Transverse colon (tissue), 4 donors: ENCODE measurements around the gene CACNA2D1. TPM values are rescaled to one million over a fixed set of nuclear protein-coding genes. Genes with fewer than 3 reads are reported as not detected.

Experiments used
- DNase-seq: peaks from one replicate; pipeline ENCODE4 v3.0.0-alpha.2; 2019
- H3K27ac ChIP-seq, 4 donors: fragments of 200-600 bp; sonication (generic); 2 replicates each; pipeline ENCODE4 v1.5.1; 2016 to 2018; ENCODE audit warnings: inconsistent platforms in 4 of 4
- H3K27me3 ChIP-seq: fragments of 200-600 bp; sonication (generic); 2 replicates; pipeline ENCODE4 v1.5.1; 2017; ENCODE audit warnings: inconsistent platforms
- H3K36me3 ChIP-seq, 4 donors: fragments of 200-600 bp; sonication (generic); 2 replicates each; pipeline ENCODE4 v1.5.1; 2017 to 2019; ENCODE audit warnings: inconsistent platforms in 4 of 4
- H3K4me1 ChIP-seq, 4 donors: fragments of 200-600 bp; sonication (generic); 2 replicates each; pipeline ENCODE4 v1.5.1; 2017 to 2020; ENCODE audit warnings: inconsistent platforms in 4 of 4
- H3K4me3 ChIP-seq, 4 donors: fragments of 200-600 bp; sonication (generic); 1 replicate in 1 of 4; 2 replicates in 3 of 4; pipeline versions ENCODE4 v1.5.1 to v1.6.1; 2017 to 2019; ENCODE audit warnings: inconsistent platforms in 4 of 4
- H3K9me3 ChIP-seq, 2 donors: fragments of 200-600 bp; sonication (generic); 2 replicates each; pipeline ENCODE4 v1.5.1; 2017 to 2019; ENCODE audit warnings: inconsistent platforms in 2 of 2
- EP300 ChIP-seq: sonication (generic); formaldehyde crosslinking; IDR thresholded peaks from one replicate; pipeline ENCODE4 v1.6.1; 2017; ENCODE audit warnings: antibody characterized with exemption, low read depth
- POLR2A ChIP-seq: fragments of 450-650 bp; IDR thresholded peaks from one replicate; pipeline ENCODE4 v1.6.1; 2016; ENCODE audit warnings: antibody characterized with exemption, mild to moderate bottlenecking, moderate library complexity
- POLR2AphosphoS5 ChIP-seq, 3 donors: sonication (generic); formaldehyde crosslinking; IDR thresholded peaks; one replicate each; pipeline ENCODE4 v1.6.1; 2016; ENCODE audit warnings: antibody characterized with exemption in 3 of 3
- WGBS, 2 donors: methylation state at CpG; one replicate each; pipeline ENCODE4 v1.1.5; 2018; ENCODE audit warnings: low coverage in 1 of 2; 5-methylcytosine and 5-hydroxymethylcytosine counted together
- in situ Hi-C, 4 donors: fragments of 200-750 bp; cut with MboI; loops; one replicate each; pipeline versions ENCODE4 v1.15.0 to v1.15.1; 2017; ENCODE audit warnings: low sequenced_read_pairs in 3 of 4, low pct_ligation_motif_present in 1 of 4, low pct_unique_long_range_greater_than_20kb in 1 of 4
- intact Hi-C: fragments of 100-400 bp; cut with DNase I; formaldehyde crosslinking; loops from one replicate; pipeline ENCODE4 v1.15.1; 2023; ENCODE audit warnings: low total_unique reads
- total RNA-seq, 4 donors: library from RNA; depleted of rRNA; stranded (reverse); fragments of >200 nt; gene quantifications; one replicate each; pipeline ENCODE4 v1.1.0, GENCODE V29; 2016
- TF ChIP-seq, protein P1 (sequence below), 5 experiments: fragments of 200-600 bp in 3 of 5; fragments of 450-650 bp in 2 of 5; sonication (generic) in 3 of 5; IDR thresholded peaks; 1 replicate in 2 of 5; 2 replicates in 3 of 5; pipeline ENCODE4 v1.5.1; 2016 to 2017; ENCODE audit warnings: antibody characterized with exemption in 5 of 5, inconsistent platforms in 3 of 5, mild to moderate bottlenecking in 2 of 5, moderate library complexity in 1 of 5

The CACNA2D1 gene
- total RNA-seq, 4 donors from 2014 or later: 11.0 to 126 (median 22.9) TPM

DNA sequence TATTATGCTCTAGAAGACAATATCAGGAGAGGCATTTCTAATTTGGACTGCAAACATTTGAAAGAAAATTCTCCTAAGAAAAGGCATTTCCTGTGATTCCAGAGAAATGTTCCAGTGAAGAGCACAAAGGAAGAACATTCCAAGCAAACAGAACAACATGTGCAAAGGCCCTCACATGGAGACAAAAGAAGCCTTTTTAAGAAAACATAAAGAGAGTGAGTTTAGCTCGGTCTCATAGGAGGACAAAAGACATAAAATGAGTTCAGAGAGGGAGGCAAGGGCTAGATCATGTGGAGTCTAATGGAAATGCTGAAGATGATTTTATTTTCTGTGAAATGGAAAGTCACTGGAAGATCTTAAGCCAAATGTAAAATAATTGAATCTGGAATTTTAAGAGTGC is 404.0 kb downstream of the CACNA2D1 start:
- TF ChIP-seq EP300 (no peak), POLR2AphosphoS5 (IDR thresholded peaks at IDR 0.05) (no peak), POLR2A (no peak)
- TF ChIP-seq, protein P1, sequence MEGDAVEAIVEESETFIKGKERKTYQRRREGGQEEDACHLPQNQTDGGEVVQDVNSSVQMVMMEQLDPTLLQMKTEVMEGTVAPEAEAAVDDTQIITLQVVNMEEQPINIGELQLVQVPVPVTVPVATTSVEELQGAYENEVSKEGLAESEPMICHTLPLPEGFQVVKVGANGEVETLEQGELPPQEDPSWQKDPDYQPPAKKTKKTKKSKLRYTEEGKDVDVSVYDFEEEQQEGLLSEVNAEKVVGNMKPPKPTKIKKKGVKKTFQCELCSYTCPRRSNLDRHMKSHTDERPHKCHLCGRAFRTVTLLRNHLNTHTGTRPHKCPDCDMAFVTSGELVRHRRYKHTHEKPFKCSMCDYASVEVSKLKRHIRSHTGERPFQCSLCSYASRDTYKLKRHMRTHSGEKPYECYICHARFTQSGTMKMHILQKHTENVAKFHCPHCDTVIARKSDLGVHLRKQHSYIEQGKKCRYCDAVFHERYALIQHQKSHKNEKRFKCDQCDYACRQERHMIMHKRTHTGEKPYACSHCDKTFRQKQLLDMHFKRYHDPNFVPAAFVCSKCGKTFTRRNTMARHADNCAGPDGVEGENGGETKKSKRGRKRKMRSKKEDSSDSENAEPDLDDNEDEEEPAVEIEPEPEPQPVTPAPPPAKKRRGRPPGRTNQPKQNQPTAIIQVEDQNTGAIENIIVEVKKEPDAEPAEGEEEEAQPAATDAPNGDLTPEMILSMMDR (IDR thresholded peaks at IDR 0.05): no peak
- Histone ChIP-seq H3K4me3 (no peak overlapping the region), H3K27ac (no peak overlapping the region), H3K9me3 (no peaks in the 10 kb centered on the region), H3K4me1 (no peaks in the 10 kb centered on the region), H3K27me3 (no peaks in the 10 kb centered on the region), H3K36me3 (no peaks in the 10 kb centered on the region)
- no peak for DNase-seq
- intact Hi-C loops: loop anchor here (10.0 kb wide), 1 partner anchor 535 kb away; no protein-coding TSS in a partner anchor
- in situ Hi-C loops: loop anchor here (10.0 to 25.0 kb wide), 4 partner anchors 523 to 698 kb away; no protein-coding TSS in a partner anchor
- WGBS, 2 donors: 65 to 68% methylated on average over 1 of the region's 1 CpG

DNA sequence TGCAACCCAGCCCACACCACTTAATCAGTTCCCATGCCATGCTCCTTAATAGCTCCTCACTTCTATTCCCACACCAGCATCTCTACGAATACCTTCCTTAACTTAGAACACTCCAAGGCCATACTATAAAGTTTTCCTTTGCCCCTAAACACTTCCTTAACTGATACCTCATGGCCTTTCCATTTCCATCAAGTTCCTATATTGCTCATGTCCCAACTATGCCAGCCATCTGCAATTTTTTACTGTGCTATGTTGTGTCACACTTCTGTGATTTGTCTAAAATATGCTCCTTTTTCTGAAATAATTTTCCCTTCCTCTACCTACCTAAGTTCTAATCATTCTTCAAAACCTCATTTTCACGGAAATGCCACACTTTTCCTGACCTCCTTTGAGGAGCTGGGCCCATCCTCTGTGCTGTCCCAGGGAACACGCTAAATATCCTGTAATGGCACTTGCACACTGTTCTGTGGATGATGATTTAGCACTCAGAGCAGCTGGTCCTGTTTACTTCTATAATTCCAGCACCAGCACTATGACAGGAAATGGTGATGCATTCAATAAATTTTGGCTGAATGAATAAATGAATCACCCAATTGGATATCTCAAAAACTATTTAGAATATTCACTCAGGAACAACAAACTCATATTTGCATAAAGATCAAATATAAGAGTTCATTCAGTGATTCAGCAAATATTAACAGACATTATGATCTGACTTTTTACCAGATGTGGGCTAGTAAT is 407.3 kb downstream of the CACNA2D1 start:
- Histone ChIP-seq H3K4me1 (no peaks in the 10 kb centered on the region), H3K27me3 (no peaks in the 10 kb centered on the region), H3K36me3 (no peaks in the 10 kb centered on the region), H3K4me3 (no peak overlapping the region), H3K27ac (no peak overlapping the region), H3K9me3 (no peaks in the 10 kb centered on the region)
- WGBS, 2 donors: 67% methylated on average over 3 of the region's 3 CpGs
- no peak for TF ChIP-seq POLR2A
- no peak for TF ChIP-seq EP300
- in situ Hi-C loops: loop anchor here in 3 of 4 donors (10.0 to 25.0 kb wide), 3 partner anchors 526 to 701 kb away; no protein-coding TSS in a partner anchor
- no peak for DNase-seq
- intact Hi-C loops: no loop called here

DNA sequence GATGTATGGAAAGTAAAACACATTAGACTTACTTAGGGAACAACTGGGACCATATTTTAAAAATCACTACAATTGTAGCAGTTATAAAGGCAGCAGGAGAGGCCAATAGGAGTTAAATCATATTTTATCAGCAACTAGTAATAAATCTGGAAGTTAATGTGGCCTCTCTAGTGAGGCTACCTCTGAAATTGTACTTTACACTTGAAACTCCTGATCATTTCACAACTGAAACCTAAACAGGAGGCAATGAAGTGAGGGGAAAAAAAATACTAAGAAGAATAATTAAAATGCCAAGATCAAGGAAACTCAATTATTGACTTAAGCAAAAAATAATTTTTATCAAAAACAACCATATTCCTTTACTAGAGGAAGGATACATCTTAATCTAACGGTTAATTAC is 408.1 kb downstream of the CACNA2D1 start:
- Histone ChIP-seq H3K4me3 (no peak overlapping the region), H3K27me3 (no peaks in the 10 kb centered on the region), H3K27ac (no peak overlapping the region), H3K9me3 (no peaks in the 10 kb centered on the region), H3K4me1 (no peaks in the 10 kb centered on the region), H3K36me3 (no peaks in the 10 kb centered on the region)
- TF ChIP-seq POLR2AphosphoS5 (IDR thresholded peaks at IDR 0.05) (no peak), POLR2A (no peak), EP300 (no peak)
- TF ChIP-seq, protein P1 (IDR thresholded peaks at IDR 0.05): no peak
- WGBS, 2 donors: 77 to 85% methylated on average over 1 of the region's 1 CpG
- intact Hi-C loops (no loop called here), in situ Hi-C loops (loop anchor here in 3 of 4 donors (10.0 to 25.0 kb wide), 3 partner anchors 527 to 702 kb away; no protein-coding TSS in a partner anchor)
- DNase-seq: no peak

DNA sequence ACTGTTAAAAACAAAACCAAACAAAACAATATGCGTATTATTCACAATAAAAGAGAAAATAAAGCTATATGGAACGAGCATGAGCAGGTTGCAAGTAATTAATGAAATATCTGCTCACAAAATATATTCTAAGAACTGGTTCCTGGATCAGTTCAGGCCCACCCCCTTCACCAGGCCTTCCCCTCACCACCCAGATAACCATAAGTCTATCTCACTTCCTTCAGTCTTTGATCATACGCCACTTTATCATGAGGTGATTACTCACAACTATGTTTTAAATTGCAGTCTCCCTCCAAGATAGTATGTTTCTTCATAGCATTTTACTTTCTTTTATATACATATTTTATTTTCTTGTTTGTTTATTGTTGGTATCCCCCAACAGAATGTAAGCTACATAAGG is 410.7 kb downstream of the CACNA2D1 start:
- 69 to 75% methylated on average over 3 of the region's 3 CpGs for WGBS, 2 donors
- H3K27me3 ChIP-seq: no peaks in the 10 kb centered on the region
- H3K9me3 ChIP-seq: no peaks in the 10 kb centered on the region
- no peak overlapping the region for H3K27ac ChIP-seq
- intact Hi-C loops: no loop called here
- no peaks in the 10 kb centered on the region for H3K36me3 ChIP-seq
- no peaks in the 10 kb centered on the region for H3K4me1 ChIP-seq
- no peak for DNase-seq
- TF ChIP-seq POLR2A (no peak), EP300 (no peak), POLR2AphosphoS5 (IDR thresholded peaks at IDR 0.05) (no peak)
- TF ChIP-seq, protein P1 (IDR thresholded peaks at IDR 0.05): no peak
- no peak overlapping the region for H3K4me3 ChIP-seq
- in situ Hi-C loops: loop anchor here in 3 of 4 donors (10.0 to 25.0 kb wide), 3 partner anchors 529 to 704 kb away; no protein-coding TSS in a partner anchor
